Gastrocnemius medialis (tissue), 4 donors: ENCODE measurements around the gene APOBEC3H. TPM values are rescaled to one million over a fixed set of nuclear protein-coding genes. Genes with fewer than 3 reads are reported as not detected.

ENCODE experiments used
- ATAC-seq, 2 donors: fragments of 150-250 bp; one replicate each; pipeline ENCODE4 v1.9.1; 2016
- DNase-seq, 2 donors: peaks; one replicate each; pipeline ENCODE4 v3.0.0-alpha.2; 2019
- H3K27ac ChIP-seq, 4 donors: fragments of 200-600 bp; sonication (generic); 1 replicate in 1 of 4; 2 replicates in 3 of 4; pipeline ENCODE4 v1.5.1; 2016 to 2018; ENCODE audit warnings: mild to moderate bottlenecking in 2 of 4, moderate library complexity in 1 of 4
- H3K27me3 ChIP-seq, 3 donors: fragments of 200-600 bp; sonication (generic) in 2 of 3; 1 replicate in 1 of 3; 2 replicates in 2 of 3; pipeline versions ENCODE4 v1.5.1 to v1.6.0; 2016 to 2019; ENCODE audit warnings: mild to moderate bottlenecking in 1 of 3, moderate library complexity in 1 of 3
- H3K36me3 ChIP-seq, 2 donors: fragments of 200-600 bp; sonication (generic) in 1 of 2; one replicate each; pipeline ENCODE4 v1.5.1; 2017 to 2018
- H3K4me1 ChIP-seq, 2 donors: fragments of 200-600 bp; sonication (generic) in 1 of 2; one replicate each; pipeline ENCODE4 v1.5.1; 2016 to 2017; ENCODE audit warnings: mild to moderate bottlenecking in 2 of 2
- H3K4me3 ChIP-seq, 4 donors: fragments of 200-600 bp; sonication (generic) in 3 of 4; 1 replicate in 1 of 4; 2 replicates in 3 of 4; pipeline ENCODE4 v1.5.1; 2016 to 2019; ENCODE audit warnings: mild to moderate bottlenecking in 2 of 4
- H3K9me3 ChIP-seq, 3 donors: fragments of 200-600 bp; sonication (generic) in 2 of 3; 1 replicate in 1 of 3; 2 replicates in 2 of 3; pipeline ENCODE4 v1.5.1; 2016 to 2019
- POLR2A ChIP-seq, 2 donors: fragments of 450-650 bp; IDR thresholded peaks; one replicate each; pipeline ENCODE4 v1.6.1; 2017; ENCODE audit warnings: antibody characterized with exemption in 2 of 2, mild to moderate bottlenecking in 2 of 2, moderate library complexity in 2 of 2
- in situ Hi-C, 4 donors: fragments of 200-750 bp; cut with MboI; loops; one replicate each; pipeline versions ENCODE4 v1.15.0 to v1.8.0; 2017; ENCODE audit warnings: low sequenced_read_pairs in 4 of 4
- intact Hi-C: fragments of 100-400 bp; cut with DNase I; formaldehyde crosslinking; loops from one replicate; pipeline ENCODE4 v1.15.1; 2023; ENCODE audit warnings: low total_unique reads
- total RNA-seq, 4 donors: library from RNA; depleted of rRNA; stranded (reverse); fragments of >200 nt; gene quantifications; one replicate each; pipeline versions ENCODE4 v1.1.0 to v1.2.3, GENCODE V29; 2016
- TF ChIP-seq, protein P1 (sequence below), 5 experiments: fragments of 450-650 bp in 3 of 5; fragments of 200-600 bp in 2 of 5; sonication (generic) in 2 of 5; IDR thresholded peaks in 4 of 5; conservative IDR thresholded peaks in 1 of 5; 1 replicate in 4 of 5; 2 replicates in 1 of 5; pipeline ENCODE4 v1.5.1; 2016 to 2019; ENCODE audit warnings: antibody characterized with exemption in 5 of 5, mild to moderate bottlenecking in 3 of 5, moderate library complexity in 3 of 5

The APOBEC3H gene
- total RNA-seq, 4 donors from 2014 or later = not detected

GRCh38 chr22:39138357-39138997, 41.4 kb downstream of the APOBEC3H start:
- in situ Hi-C loops = no loop called here
- H3K4me3 ChIP-seq = no peak overlapping the region
- H3K27me3 ChIP-seq = no peaks in the 10 kb centered on the region
- ATAC-seq (no peak), DNase-seq (no peak)
- peaks cover 0 to 13% of the 10 kb centered on the region in 2 donors for H3K36me3 ChIP-seq
- H3K9me3 ChIP-seq = no peaks in the 10 kb centered on the region
- no peak for TF ChIP-seq POLR2A (IDR thresholded peaks at IDR 0.05)
- TF ChIP-seq, protein P1, sequence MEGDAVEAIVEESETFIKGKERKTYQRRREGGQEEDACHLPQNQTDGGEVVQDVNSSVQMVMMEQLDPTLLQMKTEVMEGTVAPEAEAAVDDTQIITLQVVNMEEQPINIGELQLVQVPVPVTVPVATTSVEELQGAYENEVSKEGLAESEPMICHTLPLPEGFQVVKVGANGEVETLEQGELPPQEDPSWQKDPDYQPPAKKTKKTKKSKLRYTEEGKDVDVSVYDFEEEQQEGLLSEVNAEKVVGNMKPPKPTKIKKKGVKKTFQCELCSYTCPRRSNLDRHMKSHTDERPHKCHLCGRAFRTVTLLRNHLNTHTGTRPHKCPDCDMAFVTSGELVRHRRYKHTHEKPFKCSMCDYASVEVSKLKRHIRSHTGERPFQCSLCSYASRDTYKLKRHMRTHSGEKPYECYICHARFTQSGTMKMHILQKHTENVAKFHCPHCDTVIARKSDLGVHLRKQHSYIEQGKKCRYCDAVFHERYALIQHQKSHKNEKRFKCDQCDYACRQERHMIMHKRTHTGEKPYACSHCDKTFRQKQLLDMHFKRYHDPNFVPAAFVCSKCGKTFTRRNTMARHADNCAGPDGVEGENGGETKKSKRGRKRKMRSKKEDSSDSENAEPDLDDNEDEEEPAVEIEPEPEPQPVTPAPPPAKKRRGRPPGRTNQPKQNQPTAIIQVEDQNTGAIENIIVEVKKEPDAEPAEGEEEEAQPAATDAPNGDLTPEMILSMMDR (IDR thresholded peaks at IDR 0.05 in 4 of 5, conservative IDR thresholded peaks at IDR 0.05 in 1 of 5) = no peak
- H3K27ac ChIP-seq = no peak overlapping the region
- H3K4me1 ChIP-seq = peaks cover under 1 to 4% of the 10 kb centered on the region in 2 donors
- intact Hi-C loops = no loop called here

GRCh38 chr22:39139933-39140332, 42.9 kb downstream of the APOBEC3H start:
- in situ Hi-C loops (no loop called here), intact Hi-C loops (no loop called here)
- H3K27ac ChIP-seq = no peak overlapping the region
- ATAC-seq (no peak), DNase-seq (no peak)
- peaks cover 0 to 4% of the 10 kb centered on the region in 2 donors for H3K36me3 ChIP-seq
- H3K9me3 ChIP-seq = no peaks in the 10 kb centered on the region
- no peak for TF ChIP-seq POLR2A (IDR thresholded peaks at IDR 0.05)
- TF ChIP-seq, protein P1 (IDR thresholded peaks at IDR 0.05 in 4 of 5, conservative IDR thresholded peaks at IDR 0.05 in 1 of 5) = no peak
- no peak overlapping the region for H3K4me3 ChIP-seq
- peaks cover 14 to 15% of the 10 kb centered on the region in 2 donors for H3K4me1 ChIP-seq
- H3K27me3 ChIP-seq = no peaks in the 10 kb centered on the region

DNA sequence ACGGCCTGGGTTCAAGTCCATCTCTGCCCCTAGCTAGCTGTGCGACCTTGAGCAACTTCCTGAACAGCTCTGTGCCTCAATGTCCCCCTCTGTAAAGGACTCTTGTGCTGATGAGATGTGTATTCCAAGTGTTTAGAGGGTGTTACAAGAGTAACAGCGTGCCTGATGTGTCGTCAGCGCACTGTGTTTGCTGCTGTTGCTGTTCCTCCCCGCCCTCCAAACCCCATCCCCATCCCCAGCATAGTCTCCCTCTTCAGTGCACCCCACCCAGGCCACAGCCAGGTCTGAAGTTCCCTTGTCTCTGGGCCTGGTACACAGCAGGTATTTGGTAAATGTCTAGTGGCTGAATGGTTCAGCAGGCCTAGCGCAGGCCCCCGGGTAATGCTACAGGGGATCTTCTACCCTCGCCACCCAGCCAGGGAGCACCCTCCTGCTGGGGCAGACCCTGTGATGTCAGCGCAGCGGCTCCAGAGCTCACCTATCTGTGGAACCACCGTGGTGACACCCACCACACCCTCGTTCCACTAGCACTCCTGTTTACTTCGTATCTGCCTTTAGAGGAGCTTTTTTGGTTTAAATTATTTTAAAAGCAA, 45.1 kb downstream of the APOBEC3H start:
- Histone ChIP-seq H3K4me1 (peaks cover 22 to 33% of the 10 kb centered on the region in 2 donors), H3K4me3 (no peak overlapping the region), H3K36me3 (peaks cover 0 to 4% of the 10 kb centered on the region in 2 donors), H3K27me3 (no peaks in the 10 kb centered on the region), H3K27ac (no peak overlapping the region), H3K9me3 (no peaks in the 10 kb centered on the region)
- ATAC-seq (no peak), DNase-seq (no peak)
- in situ Hi-C loops = no loop called here
- TF ChIP-seq, protein P1 (IDR thresholded peaks at IDR 0.05 in 4 of 5, conservative IDR thresholded peaks at IDR 0.05 in 1 of 5) = no peak
- no peak for TF ChIP-seq POLR2A (IDR thresholded peaks at IDR 0.05)
- intact Hi-C loops = no loop called here

- in situ Hi-C loops (no loop called here), intact Hi-C loops (no loop called here)
- no peak for ATAC-seq
- Histone ChIP-seq H3K36me3 (peaks cover 0 to 2% of the 10 kb centered on the region in 2 donors), H3K9me3 (no peaks in the 10 kb centered on the region), H3K4me1 (peaks cover 32 to 34% of the 10 kb centered on the region in 2 donors), H3K27me3 (no peaks in the 10 kb centered on the region), H3K27ac (peak overlapping the region; percentile 38 to 99 (median 96)), H3K4me3 (peak overlapping the region; percentile 81 to 96 (median 92))
- TF ChIP-seq, protein P1 (IDR thresholded peaks at IDR 0.05 in 4 of 5, conservative IDR thresholded peaks at IDR 0.05 in 1 of 5) = no peak
- TF ChIP-seq POLR2A (IDR thresholded peaks at IDR 0.05) = no peak
- DNase-seq = no peak
Measured at GRCh38 chr22:39144101-39144767, 47.2 kb downstream of the APOBEC3H start.
